Activated naive CD8-positive, alpha-beta T cell treated with anti-CD3 and anti-CD28 coated beads, Interleukin-2, amount 50 U/mL, for 16 hours (primary cell): ENCODE measurements around the gene PEX19.
"Not testable (repeated sequence)": the region's sequence is repeated elsewhere in the genome, so short reads cannot be mapped to it uniquely, and the experiment has no call there.

Source experiments
- DNase-seq: peaks from one replicate; pipeline ENCODE4 v3.0.0-alpha.2; 2020; ENCODE audit warnings: low read depth, low spot score

Gene PEX19, protein sequence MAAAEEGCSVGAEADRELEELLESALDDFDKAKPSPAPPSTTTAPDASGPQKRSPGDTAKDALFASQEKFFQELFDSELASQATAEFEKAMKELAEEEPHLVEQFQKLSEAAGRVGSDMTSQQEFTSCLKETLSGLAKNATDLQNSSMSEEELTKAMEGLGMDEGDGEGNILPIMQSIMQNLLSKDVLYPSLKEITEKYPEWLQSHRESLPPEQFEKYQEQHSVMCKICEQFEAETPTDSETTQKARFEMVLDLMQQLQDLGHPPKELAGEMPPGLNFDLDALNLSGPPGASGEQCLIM

DNA sequence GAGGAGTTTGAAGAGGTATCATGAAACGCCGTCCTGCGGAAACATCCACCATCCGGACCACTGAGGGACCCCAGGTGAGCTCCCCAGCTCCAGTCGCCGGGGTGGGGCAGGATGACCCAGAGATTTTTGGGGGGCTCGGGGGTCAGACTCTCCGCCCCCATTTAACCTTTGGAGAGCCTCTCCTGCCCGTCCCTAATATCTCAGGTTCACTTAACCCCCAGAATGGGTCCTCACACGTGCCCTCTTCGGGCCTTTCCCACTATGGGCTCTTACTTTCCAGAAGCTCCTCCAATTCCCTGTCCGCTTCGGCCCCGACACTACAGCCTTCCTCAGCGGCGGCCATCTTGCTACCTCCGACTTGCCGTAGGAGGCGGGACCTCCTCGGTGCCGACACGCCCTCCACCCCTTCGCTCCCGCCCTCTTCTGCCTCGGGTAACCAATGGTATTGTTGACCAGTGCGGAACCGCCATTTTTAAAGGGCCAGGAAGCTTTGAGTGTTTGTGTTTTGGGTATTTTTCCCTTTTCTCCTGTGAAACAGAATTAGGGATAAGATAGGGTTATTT, at the start of gene PEX19:
PEX19 (minus strand) TSS at position 352 of the 563 bp plus-strand sequence; CDS start at position 343, 9 bp downstream.
- DNase-seq = peak; percentile 90

DNA sequence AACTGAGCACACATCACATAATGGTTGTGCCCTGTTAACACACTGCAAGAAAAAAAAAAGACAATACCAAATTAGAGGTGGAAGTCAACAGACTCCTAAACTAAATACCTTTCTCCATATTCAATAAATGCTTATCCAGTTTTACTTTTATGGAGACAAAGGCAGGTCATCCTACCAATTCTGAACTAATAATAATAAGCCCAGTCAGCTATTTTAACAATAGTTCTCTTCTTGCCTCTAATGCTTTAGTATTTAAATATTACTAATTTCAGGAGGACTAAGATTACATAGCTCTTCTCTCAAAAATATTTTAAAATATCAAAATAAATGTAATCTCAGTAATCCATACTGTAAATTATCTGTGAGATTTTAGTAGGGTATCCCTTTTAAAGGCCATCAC, 47.6 kb upstream of the PEX19 start:
- no peak for DNase-seq

DNA sequence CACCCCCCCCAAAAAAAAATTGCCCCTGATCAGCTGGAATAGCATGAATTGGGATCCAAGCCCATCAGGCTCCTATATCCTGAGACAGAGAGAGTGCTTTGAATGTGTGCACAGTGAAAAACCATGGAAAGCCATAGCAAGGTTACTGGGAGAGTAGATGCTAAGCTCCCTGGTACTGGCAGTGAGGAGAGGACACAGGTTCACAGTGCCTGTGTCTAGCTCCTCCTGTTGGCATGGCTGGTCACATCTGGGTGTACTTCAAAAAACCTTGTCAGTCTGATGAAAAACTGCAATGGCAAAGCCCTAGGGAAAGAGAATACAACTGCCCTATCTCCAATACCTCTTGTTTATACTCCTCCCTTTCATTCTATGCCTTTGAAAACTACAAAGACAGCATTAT, 45.2 kb upstream of the PEX19 start:
- DNase-seq = no peak

DNA sequence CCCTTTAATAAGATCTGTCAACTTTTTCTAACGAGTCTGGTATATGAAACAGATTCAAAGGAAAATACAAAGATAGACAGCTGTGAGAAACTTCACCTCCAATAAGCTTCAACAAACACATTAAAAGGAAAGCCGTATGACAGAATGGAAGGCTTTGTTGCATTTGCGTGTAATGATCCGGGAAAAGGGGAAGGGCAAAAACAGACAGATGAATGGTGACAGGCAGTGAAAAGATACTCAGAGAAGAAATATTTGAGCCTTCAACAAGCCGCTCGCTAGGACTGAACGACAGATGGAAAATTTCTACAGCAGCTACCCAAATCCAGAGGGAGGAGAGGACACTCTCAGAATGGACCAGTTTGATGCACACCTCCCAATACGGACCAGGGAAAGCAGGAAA, 43.3 kb upstream of the PEX19 start:
- DNase-seq = no peak

DNA sequence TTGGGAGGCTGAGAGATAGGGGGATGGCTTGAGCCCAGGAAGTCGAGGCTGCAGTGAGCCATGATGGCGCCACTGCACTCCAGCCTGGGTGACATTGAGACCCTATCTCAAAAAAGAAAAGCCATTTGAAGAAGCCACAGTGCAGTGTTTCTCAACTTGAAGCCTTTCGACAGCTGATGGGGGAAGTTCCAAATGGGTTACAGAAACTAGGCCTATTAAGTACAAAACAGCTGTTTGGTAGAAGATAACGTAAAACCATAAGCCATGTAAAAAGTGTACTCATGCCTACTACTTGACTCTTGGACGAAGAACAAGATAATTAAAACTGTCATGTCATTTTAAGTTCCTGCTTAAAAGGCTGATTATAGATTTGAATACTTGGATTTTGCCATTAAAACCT, 41.5 kb upstream of the PEX19 start:
- no peak for DNase-seq

DNA sequence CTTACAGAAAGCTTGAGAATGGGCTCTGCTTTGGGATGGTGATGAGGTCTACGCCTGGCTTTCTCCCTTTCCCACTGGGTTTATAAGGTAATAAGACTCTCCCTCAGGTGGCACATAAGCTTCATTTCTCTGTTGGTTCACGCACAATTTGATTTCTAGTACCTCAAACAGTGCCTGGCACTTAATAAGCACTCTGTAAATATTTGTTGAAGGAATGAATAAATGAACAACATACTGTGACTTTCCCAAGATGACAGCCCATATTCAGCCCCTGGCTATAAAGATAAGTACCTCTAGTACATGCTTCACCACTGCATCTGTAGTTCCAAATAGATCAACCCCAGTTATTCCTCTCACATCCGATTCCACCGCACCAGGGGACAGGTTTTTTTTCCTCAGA, 40.3 kb upstream of the PEX19 start:
- DNase-seq = no peak

DNA sequence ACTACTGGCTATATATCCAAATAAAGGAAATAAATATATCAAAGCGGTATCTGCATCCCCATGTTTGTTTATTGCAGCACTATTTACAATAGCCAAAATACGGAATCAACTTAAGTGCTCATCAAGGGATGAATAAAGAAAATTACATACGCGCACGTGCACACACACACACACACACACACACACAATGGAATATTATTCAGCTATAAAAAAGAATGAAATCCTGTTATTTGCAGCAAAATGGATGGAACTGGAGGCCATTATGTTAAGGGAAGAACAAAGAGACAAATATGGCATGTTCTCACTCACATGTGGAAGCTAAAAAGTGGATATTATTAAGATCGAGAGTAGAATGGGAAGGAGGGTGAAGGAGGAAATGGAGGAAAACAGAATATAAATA, 37.9 kb upstream of the PEX19 start:
- DNase-seq = no peak

DNA sequence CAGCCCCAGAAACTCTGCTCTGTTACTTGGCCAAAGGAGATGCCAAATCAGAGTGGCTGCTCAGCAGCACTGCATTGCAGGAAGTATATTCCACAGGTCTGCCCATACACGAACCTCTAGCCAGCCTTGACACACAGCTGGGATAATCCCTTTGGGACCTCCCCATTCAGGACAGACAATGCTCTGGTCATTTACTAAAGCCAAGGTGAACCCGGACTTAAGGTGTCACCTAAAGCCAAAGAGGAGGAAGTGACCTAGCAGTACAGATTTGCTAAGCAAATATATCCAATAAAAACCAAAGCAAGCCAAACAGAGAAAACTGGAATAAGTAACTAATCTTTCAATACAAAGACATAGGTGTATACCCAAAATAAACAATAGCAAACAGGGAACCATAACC, 30.4 kb upstream of the PEX19 start:
- DNase-seq = no peak

DNA sequence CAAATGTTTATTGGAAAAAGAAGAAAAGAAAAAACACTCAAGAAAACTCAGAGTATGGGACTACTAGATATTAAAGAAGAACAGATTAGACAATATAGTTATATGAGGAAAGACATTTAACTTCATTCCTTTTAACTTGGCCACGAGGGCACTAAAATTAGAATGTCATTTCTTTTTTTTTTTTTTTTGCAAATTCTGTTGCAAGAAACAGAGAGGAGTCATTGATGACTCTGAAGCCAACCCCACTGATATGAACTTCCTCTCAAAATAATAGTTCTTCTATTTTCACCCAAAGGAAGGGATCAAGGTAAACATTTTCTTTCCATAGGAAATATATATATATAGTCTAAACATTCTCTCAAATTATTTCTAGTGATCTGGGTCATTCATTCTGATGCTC, 24.6 kb upstream of the PEX19 start:
- no peak for DNase-seq

DNA sequence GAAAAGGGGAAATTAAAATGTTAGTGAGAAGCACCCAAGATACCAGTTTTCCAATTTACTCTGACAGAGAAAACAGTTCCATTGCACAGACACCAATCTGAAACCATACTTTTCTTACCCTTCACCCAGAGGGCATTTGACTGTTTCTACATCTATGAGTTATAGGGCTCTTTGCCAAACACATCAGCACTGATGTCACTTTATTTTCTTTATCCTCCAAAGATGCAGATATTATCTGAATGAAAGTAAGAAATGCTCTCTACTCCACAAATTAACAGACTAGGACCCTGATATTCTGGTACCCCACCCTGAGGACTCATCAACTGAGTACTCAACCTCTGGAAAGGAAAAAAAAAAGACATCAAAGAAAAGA, 24.2 kb upstream of the PEX19 start:
- DNase-seq = no peak

DNA sequence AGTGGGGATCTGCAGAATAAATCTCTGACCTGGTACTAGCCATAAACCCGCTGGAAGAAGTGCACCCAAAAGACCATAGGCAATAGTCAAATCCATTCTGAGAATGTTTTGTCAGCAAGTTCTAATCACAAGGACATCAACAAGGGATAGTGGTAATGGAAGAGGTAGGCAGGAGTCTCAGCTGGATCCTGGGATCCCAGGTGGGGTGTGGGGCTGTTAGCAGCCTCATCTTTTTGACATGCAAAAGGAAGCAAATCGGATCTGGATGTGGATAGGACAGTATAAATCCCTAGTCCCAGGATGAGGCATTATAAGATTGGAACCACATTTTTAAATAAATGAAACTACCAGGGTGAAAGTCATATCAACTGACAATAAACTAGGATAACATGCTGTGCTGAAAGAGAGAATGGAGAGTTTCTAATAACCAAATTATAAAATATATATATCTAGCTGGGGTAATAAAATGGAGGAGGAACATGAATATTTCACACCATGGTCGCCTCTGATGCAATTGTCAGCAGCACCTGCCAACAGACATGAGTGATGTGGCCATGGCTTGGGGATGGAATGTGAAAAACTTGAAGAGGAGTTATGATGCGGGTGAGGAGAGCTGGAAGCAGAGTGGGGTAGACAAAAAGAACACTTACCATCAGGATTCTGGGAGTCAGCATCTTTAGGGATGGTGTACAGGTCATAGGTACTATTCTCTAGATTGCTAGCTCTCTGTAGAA, 23.7 kb upstream of the PEX19 start:
- no peak for DNase-seq

DNA sequence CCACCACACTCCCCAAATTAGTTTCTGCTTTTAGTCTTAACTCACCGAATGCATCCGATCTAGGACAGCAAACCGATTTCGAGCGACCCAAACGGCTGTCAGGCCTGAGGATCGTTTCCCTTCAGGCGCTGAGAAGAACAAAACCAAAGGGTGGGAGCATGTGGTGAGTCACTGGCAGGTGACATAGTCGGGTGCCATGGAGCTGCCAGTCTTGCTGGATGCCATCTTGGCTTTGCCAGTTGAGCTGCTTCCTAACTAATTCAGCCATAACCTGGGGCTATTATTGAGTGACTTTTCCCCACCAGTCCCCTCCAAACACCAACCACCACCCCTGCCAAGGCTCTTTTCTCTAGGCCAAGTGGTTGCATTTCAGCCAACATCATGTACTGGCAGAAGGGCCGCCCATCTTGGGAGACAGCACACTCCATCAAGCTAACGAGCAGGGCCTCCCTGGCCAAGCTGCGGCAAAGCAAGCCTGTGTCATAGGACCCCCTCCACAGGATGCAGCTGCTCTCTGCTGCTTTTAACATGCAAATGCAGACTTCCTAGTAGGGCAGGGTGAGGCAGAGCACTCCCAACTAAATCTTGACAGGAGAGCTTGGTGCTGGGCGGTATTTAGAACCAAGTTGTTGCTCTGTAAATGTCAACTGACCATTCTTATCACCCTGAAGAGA, 22.3 kb upstream of the PEX19 start:
- no peak for DNase-seq

DNA sequence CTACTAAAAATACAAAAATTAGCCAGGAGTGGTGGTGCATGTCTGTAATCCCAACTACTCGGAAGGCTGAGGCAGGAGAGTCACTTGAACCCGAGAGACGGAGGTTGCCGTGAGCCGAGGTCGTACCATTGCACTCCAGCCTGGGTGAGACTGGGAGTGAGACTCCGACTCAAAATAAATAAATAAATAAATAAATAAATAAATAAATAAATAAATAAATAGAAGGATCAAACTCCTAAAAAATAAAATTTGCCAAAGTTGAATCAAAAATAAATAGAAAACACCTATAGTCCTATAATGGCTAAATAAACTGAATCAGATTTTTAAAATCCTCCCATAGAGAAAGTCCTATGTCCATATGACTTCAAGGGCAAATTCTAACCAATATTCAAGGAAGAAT, 15.2 kb upstream of the PEX19 start:
- no peak for DNase-seq

DNA sequence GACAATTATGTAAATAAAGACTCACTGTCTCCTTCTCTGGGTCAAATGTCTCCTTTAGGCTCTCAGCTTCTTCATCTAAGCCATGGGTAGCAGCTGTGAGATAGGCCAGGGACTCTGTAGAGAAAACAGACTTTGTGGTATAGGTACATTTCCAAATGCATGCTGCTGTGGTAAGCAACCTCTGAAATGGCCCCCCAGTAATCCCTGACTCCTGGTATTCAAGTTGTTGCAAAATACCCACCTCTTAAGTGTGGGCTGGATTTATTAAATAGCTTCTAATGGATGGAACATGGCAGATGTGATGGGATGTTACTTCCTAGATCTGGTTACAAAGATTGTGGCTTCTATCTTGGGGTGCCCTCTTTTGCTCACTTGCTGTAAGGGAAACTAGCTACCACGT, 11.1 kb upstream of the PEX19 start:
- no peak for DNase-seq

DNA sequence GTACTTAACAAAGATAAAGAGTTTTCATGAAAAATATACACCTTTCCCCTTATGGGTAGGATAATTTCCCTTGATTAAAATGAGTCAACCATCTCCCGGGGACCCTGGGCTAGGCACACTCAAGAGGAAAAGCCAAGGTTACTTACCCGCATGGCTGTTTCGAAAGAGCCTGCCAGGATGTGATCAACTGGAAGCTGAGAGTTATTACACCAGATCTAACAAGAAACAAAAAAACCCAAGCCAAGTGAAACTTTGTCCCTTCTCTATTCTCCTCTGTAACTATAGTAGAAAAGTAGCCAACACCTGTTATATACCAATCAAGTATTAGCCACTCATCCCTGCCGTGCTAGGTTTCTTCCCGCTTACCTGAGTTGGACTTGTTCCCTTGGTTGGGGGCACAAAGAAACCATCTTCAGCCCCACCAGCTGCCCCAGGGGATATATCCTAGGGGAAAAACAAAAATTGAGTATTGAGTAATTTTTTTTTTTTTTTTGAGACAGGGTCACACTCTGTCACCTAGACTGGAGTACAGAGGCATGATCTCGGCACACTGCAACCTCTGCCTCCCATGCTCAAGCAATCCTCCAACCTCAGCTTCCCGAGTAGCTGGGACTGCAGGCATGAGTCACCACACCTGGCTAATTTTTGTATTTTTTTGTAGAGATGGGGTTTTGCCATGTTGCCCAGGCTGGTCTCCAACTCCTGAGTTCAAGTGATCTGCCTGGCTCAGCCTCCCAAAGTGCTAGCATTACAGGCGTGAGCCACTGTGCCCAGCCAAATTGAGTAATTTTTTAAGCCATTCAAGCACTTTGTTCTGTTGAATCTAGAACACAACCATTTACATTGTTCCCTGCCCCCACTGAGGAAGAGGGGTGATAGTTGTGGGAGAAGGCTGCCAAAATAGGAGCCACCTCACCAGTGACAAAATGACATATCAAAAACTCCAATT, 8.4 kb upstream of the PEX19 start:
- DNase-seq = no peak

DNA sequence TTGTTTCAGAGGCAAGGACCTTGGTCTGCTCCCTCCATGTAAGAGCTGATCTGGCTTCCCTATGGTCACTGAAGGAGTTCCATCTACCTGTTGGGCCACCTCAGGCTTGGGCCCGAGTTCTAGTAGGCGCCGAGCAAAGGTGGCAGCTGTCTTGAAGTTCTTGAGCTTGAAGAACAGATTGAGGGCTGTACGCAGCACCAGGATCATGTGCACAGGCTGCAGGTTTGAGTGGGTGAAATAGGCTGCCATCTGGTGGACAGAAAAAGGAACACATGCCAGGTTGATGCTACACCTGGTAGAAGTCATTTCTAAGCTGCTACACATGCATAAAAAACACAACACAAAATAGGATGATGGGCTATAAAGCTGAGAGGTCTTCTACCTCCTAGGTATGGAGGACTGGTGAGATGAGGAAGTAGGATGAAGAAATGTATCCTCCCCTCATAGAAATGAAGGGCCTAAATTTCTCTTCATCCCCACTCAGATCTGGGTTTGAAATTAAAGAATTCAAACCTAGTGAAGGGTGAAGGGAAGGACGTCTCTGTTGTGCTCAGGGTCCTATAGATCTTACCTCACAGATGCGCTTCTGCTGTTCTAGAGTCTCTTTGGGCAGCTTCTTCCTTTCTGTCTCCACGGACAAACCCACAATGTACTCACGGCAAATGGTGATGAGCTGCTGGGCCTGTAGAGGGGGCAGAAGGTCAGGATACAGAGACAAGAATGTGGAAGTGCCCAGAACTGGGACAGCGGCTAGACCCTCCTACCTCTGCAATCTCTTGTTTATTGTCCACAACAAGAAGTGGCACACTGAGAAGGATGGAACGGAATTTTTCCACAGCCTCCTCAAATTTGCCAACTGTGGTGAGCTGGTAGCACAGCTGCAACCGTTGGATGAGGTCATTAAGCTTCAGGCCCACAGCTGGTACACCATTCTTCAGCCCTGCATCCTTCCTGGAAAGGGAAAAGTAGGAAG, 6.6 kb upstream of the PEX19 start:
- DNase-seq = peak; percentile 25

DNA sequence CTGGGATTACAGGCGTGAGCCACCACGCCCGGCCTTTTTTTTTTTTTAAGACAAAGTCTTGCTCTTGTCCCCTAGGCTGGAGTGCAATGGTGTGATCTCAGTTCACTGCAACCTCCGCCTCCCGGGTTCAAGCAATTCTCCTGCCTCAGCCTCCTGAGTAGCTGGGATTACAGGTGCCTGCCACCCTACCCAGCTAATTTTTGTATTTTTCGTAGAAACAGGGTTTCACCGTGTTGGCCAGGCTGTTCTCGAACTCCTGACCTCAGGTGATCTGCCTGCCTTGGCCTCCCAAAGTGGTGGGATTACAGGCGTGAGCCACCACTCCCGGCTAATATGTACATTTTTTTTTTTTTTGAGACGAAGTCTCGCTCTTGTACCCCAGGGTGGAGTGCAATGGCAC, 2.8 kb upstream of the PEX19 start:
- DNase-seq = not testable (repeated sequence)

DNA sequence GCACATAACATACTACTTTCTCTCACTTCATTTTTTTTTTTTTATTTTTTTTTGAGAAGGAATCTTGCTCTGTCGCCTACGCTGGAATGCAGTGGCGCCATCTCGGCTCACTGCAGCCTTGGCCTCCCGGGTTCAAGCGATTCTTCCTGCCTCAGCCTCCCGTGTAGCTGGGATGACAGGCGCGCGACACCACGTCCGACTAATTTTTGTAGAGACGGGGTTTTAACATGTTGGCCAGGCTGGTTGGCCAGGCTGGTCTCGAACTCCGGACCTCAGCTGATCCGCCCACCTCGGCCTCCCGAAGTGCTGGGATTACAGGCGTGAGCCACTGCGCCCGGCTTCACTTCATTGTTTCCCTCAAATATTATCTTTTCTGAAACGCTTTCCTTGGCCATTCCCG, 573 bp upstream of the PEX19 start:
- no peak for DNase-seq

DNA sequence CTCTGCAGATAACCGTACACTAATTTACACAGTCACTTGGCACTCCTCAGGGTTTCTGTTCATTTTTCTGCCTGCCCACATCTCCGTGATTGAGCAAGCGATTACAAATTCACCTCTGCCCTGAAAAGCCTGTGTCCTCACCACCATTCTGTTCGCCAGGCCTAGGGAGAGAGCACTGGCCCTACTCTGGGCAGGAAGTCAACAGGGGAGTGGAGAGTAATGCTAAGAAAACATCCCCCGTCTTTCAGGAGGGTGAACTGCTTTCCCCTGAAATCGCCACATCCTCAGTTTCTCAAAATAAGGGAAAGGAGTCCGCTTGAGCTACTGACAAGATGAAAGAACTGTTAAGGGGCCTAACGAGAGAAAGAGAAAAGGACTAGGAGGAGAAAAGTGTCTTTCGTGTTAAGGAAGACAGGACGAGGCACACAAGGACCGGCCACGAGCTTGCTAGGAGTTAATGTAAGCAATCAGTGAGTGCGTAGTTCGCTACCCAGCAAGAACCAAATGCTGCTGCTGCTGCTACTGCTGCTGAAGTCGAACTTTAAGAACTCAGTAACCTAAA, 632 bp downstream of the PEX19 start:
- no peak for DNase-seq

DNA sequence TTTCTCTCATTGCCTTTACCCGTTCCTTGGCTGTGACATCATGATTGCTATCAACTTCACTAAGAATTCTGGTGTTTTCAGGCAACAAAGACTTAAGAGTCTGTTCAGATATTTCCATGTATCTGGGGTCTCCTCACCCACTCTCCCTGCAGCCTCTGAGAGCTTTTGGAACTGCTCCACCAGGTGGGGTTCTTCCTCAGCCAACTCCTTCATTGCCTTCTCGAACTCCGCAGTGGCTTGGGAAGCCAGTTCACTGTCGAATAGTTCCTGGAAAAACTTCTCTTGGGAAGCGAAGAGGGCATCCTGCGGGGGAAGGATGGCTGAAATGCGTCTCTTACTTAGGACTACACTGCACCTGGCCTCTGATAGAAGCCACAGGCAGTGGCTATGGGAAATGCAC, 2.1 kb downstream of the PEX19 start:
- DNase-seq = no peak
